HCT116 (cell line): ENCODE data around the gene DMD.

Source experiments
- EGR1 ChIP-seq: IDR thresholded peaks from 2 replicates; pipeline ENCODE4 v1.6.1; 2012; ENCODE audit warnings: low read depth
- EZH2phosphoT487 ChIP-seq: fragments of 200-600 bp; IDR thresholded peaks from 2 replicates; pipeline ENCODE4 v1.6.1; 2018; ENCODE audit warnings: antibody characterized with exemption, borderline replicate concordance
- POLR2A ChIP-seq: IDR thresholded peaks from 2 replicates; pipeline ENCODE4 v1.7.0; 2011; ENCODE audit warnings: borderline replicate concordance; ENCODE audit not compliant: insufficient read depth, insufficient read length; ENCODE audit errors: extremely low read depth
- TF ChIP-seq, protein P1 (sequence below), 3 experiments: fragments of 200-600 bp in 1 of 3; sonication (generic) in 1 of 3; IDR thresholded peaks in 2 of 3; conservative IDR thresholded peaks in 1 of 3; 2 replicates each; pipeline ENCODE4 v1.5.1; 2012 to 2017; ENCODE audit warnings: low read depth in 2 of 3, low read length in 2 of 3, antibody characterized with exemption in 1 of 3, borderline replicate concordance in 1 of 3, control low read depth in 1 of 3, mild to moderate bottlenecking in 1 of 3, mixed read lengths in 1 of 3, mixed run types in 1 of 3, moderate library complexity in 1 of 3; ENCODE audit not compliant: insufficient read depth in 1 of 3

GRCh38 chrX:32873786-32874185 lies 337.6 kb downstream of the DMD start:
- TF ChIP-seq EGR1 (no peak), POLR2A (no peak), EZH2phosphoT487 (no peak)
- TF ChIP-seq, protein P1, sequence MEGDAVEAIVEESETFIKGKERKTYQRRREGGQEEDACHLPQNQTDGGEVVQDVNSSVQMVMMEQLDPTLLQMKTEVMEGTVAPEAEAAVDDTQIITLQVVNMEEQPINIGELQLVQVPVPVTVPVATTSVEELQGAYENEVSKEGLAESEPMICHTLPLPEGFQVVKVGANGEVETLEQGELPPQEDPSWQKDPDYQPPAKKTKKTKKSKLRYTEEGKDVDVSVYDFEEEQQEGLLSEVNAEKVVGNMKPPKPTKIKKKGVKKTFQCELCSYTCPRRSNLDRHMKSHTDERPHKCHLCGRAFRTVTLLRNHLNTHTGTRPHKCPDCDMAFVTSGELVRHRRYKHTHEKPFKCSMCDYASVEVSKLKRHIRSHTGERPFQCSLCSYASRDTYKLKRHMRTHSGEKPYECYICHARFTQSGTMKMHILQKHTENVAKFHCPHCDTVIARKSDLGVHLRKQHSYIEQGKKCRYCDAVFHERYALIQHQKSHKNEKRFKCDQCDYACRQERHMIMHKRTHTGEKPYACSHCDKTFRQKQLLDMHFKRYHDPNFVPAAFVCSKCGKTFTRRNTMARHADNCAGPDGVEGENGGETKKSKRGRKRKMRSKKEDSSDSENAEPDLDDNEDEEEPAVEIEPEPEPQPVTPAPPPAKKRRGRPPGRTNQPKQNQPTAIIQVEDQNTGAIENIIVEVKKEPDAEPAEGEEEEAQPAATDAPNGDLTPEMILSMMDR (IDR thresholded peaks at IDR 0.05 in 2 of 3, conservative IDR thresholded peaks at IDR 0.05 in 1 of 3; ENCODE audit: borderline replicate concordance in 1 of 3, insufficient read depth in 1 of 3, low read depth in 2 of 3, low read length in 2 of 3), result no peak
